G401 (cell line): Measurements from ENCODE around the gene CEP131. TPM values are rescaled to one million over a fixed set of nuclear protein-coding genes. Genes with fewer than 3 reads are reported as not detected.

Experiments
- DNase-seq: peaks from one replicate; pipeline ENCODE4 v3.0.0-alpha.2; 2015; ENCODE audit warnings: low spot score
- in situ Hi-C: cut with HindIII; loops from 2 replicates; pipeline ENCODE4 v1.10.0; 2016; ENCODE audit warnings: low sequenced_read_pairs, mixed read lengths
- total RNA-seq: library from RNA; depleted of rRNA; stranded (reverse); fragments of >200 nt; shearing (Covaris generic); gene quantifications from 2 replicates; pipeline ENCODE4 v1.2.3, GENCODE V29; 2014

The CEP131 gene
- total RNA-seq, 1 experiment from 2014 or later = 42.0 TPM

DNA sequence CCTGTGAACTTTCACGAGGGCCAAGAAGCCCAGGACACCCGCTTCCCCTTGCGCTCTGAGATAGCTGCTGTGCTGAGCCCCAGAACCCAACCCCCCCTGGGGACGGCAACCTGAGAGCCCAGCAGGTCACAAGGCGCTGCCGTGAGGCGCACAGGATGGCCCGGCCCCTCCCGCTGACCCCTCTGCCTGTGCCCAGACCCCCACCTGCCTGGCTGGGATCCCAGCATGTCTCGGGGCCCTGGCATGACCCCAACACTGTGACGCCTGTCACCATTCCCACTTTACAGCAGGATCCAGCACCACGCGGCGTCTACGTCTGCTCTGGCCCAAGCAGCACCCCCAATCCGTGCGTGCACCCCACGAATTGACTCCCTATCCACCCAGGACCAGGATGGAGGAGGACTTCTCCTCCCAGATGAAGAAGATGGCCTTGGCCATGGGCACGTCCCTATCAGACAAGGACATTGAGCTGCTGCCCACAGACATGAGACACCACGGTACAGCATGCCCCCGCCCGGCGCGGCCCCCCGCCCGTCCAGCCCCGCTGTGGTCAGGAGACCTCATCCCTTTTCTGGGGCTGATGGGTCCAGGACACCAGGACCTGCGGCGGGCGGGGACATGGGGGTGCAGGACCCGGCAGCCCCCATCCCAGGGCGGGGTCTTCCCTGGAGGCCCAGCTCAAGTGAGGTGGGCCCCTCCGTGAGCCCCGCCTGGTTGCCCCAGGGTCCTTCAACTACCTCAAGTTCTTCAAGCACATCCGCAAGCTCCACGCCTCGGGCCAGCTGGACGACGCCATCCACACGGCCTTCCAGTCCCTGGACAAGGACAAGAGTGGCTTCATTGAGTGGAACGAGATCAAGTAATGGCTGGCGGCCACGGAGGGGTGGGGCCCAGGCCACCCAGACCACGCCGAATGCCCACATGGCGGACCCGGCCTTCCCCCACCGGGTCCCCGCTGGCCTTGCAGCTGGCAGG is 41.6 kb downstream of the CEP131 start:
- in situ Hi-C loops = no loop called here
- no peak for DNase-seq

DNA sequence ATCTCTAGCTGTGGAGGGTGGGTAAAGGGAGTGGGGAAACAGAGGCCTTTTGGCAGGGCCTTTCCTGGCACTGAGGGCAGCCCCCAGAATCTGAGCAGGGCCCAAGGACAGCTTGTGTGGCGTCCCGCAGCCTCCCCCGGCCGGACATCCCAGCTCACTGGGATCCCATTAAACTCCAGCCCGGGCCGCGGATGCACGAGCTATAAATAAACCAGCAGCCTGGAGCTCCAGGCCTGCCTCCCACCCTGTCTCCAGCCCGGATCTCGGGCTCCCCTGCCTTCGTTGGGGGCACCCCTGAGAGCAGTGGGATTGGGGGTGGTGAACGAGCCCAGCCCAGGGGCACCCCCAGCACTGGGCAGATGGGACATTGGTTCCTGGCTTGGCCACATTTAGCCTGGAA is 42.9 kb downstream of the CEP131 start:
- in situ Hi-C loops = no loop called here
- DNase-seq = no peak

GRCh38 chr17:81179220-81179619 is 43.5 kb downstream of the CEP131 start:
- in situ Hi-C loops = no loop called here
- no peak for DNase-seq

- in situ Hi-C loops = no loop called here
- no peak for DNase-seq
These were observed 44.4 kb downstream of the CEP131 start for GRCh38 chr17:81178136-81179091.

DNA sequence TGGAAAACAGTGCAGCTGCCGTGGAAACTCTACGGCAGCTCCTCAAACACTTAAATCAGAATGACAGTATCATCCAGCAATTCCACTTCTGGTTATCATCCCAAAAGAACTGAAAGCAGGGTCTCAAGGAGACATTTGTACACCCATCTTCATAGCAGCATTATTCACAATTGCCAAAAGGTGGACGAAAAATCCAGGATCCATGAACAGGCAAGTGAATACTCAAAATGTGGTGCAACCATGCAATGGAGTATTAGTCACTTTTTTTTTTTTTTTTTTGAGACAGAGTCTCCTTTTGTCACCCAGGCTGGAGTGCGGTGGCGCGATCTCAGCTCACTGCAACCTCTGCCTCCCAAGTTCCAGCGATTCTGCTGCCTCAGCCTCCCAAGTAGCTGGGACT is 46.1 kb downstream of the CEP131 start:
- DNase-seq = no peak

GRCh38 chr17:81173762-81174155 is 49.0 kb downstream of the CEP131 start:
- in situ Hi-C loops = no loop called here
- DNase-seq = no peak

More for the DNA sequence above, 46.1 kb downstream of the CEP131 start:
- in situ Hi-C loops = no loop called here

DNA sequence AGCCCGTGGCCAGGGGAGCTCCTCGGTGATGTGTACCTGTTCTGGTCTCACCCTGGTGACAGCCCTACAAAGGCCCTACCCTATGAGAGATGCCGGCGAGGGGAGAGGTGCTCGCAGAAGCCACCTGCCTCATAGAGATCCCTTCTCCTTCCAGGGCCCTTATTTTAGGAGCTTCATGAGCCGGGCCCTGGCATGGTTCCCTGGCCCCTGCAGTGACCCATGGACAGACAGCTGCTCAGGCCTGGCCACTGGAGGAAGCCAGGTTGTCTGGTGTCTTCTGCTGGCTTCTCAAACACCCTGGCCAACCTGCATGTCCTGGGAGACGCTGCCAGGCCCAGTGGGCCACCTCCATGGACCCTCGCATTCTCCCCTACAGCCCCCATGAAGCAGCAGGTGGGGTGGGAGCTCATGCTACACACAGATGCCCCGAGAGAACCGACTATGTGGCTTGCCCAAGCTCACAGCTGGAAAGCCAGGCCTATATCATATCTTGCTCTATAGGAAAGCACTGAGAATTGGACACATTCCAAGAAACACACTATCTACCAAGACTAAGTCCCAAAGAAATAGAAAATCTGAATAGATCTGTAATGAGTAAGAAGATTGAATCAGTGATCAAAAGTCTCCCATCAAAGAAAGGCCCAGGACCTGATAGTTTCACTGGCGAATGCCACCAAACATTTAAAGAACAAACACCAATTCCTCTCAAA is 49.6 kb downstream of the CEP131 start:
- in situ Hi-C loops = no loop called here
- no peak for DNase-seq

GRCh38 chr17:81171941-81172340 is 50.8 kb downstream of the CEP131 start:
- in situ Hi-C loops = no loop called here
- no peak for DNase-seq

- DNase-seq = peak; percentile 69
- in situ Hi-C loops = no loop called here
These were observed 51.9 kb downstream of the CEP131 start for GRCh38 chr17:81170727-81171494.

- no peak for DNase-seq
- in situ Hi-C loops = no loop called here
These were observed 52.9 kb downstream of the CEP131 start for GRCh38 chr17:81169870-81170309.

- in situ Hi-C loops = no loop called here
- DNase-seq = no peak
These were observed 55.1 kb downstream of the CEP131 start for GRCh38 chr17:81167638-81168037.

DNA sequence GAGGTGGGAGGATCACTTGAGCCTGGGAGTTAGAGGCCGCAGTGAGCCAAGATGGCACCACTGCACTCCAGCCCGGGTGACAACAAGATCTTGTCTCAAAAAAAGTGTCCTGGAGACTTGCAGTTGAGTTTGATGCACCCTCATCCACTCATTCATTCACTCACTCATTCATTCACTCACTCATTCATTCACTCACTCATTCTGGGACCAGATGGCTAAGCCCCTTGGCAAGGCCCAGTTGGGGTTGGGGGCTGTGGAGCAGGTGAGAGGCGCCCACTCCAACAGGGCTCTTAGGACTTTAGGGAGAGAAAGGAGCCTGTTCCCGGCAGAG is 55.6 kb downstream of the CEP131 start:
- in situ Hi-C loops = no loop called here
- DNase-seq = no peak

DNA sequence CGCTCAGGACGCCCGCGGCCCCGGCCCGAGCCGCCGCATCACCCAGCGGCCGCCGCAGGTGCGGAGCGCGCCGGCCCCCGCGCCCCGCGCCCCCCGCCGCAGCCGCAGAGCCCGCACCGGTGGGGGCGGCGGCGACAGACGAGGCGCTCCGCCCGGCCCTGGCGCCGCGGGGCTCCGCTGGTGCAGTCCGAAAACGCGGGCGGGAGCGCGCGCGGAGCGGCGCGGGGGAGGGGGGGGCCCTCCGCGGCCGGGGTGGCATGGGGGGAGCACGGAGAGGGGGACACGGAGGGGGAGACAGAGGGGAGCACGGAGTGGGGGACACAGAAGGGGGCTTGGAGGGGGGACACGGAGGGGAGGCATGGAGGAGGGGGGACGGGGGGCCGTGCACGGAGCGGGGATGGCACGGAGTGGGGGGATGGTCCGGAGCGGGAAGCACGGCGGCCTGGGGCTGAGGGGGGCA is 56.7 kb downstream of the CEP131 start, which contains the start of gene AATK:
Gene AATK, minus strand, starts transcription at position 189 of the 460 bp plus-strand sequence. CDS start 229 bp downstream, outside the sequence.
- in situ Hi-C loops = no loop called here
- peak; percentile 46 for DNase-seq

- DNase-seq = peak; percentile 49
- in situ Hi-C loops = no loop called here
These were observed 57.3 kb downstream of the CEP131 start, which contains the start of gene PVALEF for GRCh38 chr17:81165246-81166032. Gene PVALEF, plus strand, starts transcription at chr17:81165507. Its CDS starts 15,720 bp downstream, at chr17:81181227.

GRCh38 chr17:81164371-81165245 is 58.2 kb downstream of the CEP131 start:
- in situ Hi-C loops = no loop called here
- peak; percentile 71 for DNase-seq

DNA sequence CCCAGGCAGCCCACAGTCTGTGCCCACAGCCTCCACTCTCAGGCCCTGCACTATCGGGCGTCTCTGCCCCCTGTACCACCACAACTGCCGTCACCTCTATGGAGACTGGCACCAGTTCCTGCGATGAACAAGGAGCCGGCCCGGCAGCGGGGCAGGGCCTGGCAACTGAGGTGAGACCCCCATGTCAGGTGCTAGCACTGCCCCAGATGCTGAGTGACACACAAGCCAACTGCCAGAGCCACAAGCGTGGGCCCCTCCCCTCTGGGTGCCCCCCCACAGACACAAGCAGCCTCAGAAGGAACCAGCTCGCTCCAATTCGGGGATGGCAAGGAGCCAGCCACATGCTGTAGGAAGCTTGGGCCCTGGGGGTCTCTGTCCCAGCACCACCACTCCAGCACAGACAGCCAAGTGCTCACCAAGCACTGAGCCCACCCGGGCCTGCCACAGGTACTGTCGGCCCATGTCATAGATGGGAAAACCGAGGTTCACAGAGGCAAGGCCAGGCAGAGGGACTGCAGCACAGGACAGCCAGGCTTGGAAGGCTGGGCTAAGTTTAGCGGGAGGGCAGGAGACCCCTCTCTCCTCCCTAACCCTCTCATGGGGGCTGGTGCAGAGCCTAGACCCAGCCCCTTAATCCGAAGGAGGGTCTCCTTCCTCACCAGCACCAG is 58.9 kb downstream of the CEP131 start:
- in situ Hi-C loops = no loop called here
- no peak for DNase-seq
